HG02763 (cell line): ENCODE measurements around the gene SAT2.

Source experiments
- ATAC-seq: cut with Tn5 transposase; IDR thresholded peaks from one replicate; pipeline ENCODE4 v1.9.1; 2021; ENCODE audit warnings: mild to moderate bottlenecking, moderate library complexity; ENCODE audit not compliant: unreplicated experiment

The SAT2 gene

GRCh38 chr17:7592422-7593021 is 35.1 kb downstream of the SAT2 start:
- no peak for ATAC-seq

GRCh38 chr17:7591596-7591995 is 36.0 kb downstream of the SAT2 start:
- ATAC-seq, result no peak

GRCh38 chr17:7590743-7591142 is 36.9 kb downstream of the SAT2 start:
- no peak for ATAC-seq

GRCh38 chr17:7589891-7590691 is 37.5 kb downstream of the SAT2 start, which contains the start of gene SOX15:
Gene SOX15 (minus strand): TSS chr17:7590094. CDS start chr17:7589676, 418 bp downstream.
- no peak for ATAC-seq

GRCh38 chr17:7589204-7589868 is 38.3 kb downstream of the SAT2 start:
- ATAC-seq, result no peak

- no peak for ATAC-seq
These were observed 38.9 kb downstream of the SAT2 start for GRCh38 chr17:7588553-7589203.

GRCh38 chr17:7587420-7588151 is 40.0 kb downstream of the SAT2 start:
- ATAC-seq, result no peak

- ATAC-seq, result no peak
These were observed 40.8 kb downstream of the SAT2 start for GRCh38 chr17:7586673-7587419.

- ATAC-seq, result peak; percentile 71
These were observed 44.1 kb downstream of the SAT2 start, which contains the start of gene MPDU1 for GRCh38 chr17:7583253-7584109. Gene MPDU1 (plus strand): TSS chr17:7583852. CDS start chr17:7583863, 11 bp downstream.

GRCh38 chr17:7582396-7583252 is 45.0 kb downstream of the SAT2 start:
- no peak for ATAC-seq

- ATAC-seq, result no peak
These were observed 46.7 kb downstream of the SAT2 start for GRCh38 chr17:7580604-7581575.

GRCh38 chr17:7579834-7580603 is 47.6 kb downstream of the SAT2 start:
- ATAC-seq, result no peak

GRCh38 chr17:7579001-7579833 is 48.4 kb downstream of the SAT2 start, which contains the start of gene CD68:
Gene CD68 (plus strand): TSS chr17:7579638. CDS start chr17:7579678, 40 bp downstream.
- no peak for ATAC-seq

GRCh38 chr17:7577327-7578199 is 50.1 kb downstream of the SAT2 start:
- ATAC-seq, result no peak
